Cardiac fibroblast (primary cell): ENCODE results near the gene IMP4.

Experiments used
- DNase-seq, 2 donors: peaks; one replicate each; pipeline versions ENCODE4 v3.0.0 to v3.0.0-alpha.2; 2010; ENCODE audit warnings: low read depth in 2 of 2
- H3K4me3 ChIP-seq, 2 donors: replicated peaks in 1 of 2; 1 replicate in 1 of 2; 2 replicates in 1 of 2; pipeline ENCODE4 v1.5.1; 2011; ENCODE audit warnings: low read depth in 2 of 2, low read length in 2 of 2, mild to moderate bottlenecking in 2 of 2, moderate library complexity in 1 of 2
- CTCF ChIP-seq: IDR thresholded peaks from one replicate; pipeline ENCODE4 v1.5.1; 2011; ENCODE audit warnings: low read depth, mild to moderate bottlenecking, low read length, inconsistent platforms

Gene IMP4

GRCh38 chr2:130347220-130347925, 4.7 kb downstream of the IMP4 start:
- H3K4me3 ChIP-seq = no peak overlapping the region
- no peak for DNase-seq
- TF ChIP-seq CTCF = no peak

- no peak for TF ChIP-seq CTCF
- H3K4me3 ChIP-seq = no peak overlapping the region
- no peak for DNase-seq
Observed at GRCh38 chr2:130349174-130349573, 6.5 kb downstream of the IMP4 start.

DNA sequence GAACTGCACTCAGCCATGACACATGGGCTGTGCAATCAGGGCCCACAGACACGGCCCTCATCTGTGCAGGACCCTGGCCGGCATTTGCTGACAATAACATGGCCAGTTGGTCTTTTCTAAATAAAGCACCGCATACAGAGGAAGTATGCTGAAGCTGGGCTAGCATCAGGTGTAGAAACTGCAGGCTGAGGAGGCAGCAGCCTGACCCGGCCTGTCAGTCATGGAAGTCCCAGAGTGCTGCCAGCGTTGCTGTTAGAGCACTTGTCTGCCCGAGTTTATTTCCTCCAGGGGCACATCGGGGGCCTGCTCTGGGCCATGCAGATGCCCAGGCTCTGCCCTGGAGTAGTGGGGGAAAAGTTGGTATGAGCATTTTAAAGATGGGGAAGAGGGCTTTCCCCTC, 9.0 kb downstream of the IMP4 start:
- TF ChIP-seq CTCF = no peak
- DNase-seq = no peak
- no peak overlapping the region for H3K4me3 ChIP-seq

GRCh38 chr2:130352237-130352636, 9.5 kb downstream of the IMP4 start:
- H3K4me3 ChIP-seq = no peak overlapping the region
- TF ChIP-seq CTCF = no peak
- DNase-seq = no peak

DNA sequence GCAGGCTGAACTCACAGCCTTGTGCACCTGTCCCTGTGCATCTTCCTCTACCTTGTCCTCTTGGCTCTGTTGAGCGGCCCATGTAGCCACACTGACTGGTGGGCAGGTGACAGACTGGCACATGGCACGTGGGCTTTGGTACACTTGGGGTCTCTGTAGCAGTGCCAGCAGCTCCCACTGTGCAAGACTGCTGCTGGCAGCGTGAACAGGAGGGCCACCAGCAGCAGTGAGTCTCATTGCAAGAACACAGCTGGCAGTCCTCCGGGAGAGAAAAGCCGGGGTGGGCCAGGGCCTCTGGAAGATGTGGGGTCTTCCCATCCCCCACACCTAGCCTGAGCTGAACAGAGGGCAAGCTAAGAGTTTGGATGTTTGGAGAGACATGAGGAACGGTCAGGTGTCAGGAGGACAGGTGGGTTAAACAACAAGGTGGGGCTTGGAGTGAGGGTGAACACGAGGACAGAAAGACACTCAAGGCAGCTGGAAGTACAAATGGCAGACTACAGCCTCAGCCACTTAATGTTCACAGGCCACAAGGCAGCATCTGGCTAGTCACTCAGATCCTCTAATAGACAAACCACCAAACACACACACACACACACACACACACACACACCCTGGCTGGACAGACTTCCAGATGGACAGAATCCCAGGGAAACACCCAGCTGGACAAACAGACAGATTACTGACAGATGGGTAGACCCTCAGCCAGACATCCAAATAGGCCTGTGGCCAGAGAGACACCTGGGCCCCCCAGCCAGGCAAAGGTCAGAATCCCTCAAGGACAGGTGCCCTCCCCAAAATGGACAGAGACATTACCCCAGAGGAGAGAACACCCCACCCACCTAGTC, 10.8 kb downstream of the IMP4 start:
- no peak for TF ChIP-seq CTCF
- H3K4me3 ChIP-seq = no peak overlapping the region
- DNase-seq = no peak

- TF ChIP-seq CTCF = no peak
- no peak for DNase-seq
- H3K4me3 ChIP-seq = no peak overlapping the region
Observed at GRCh38 chr2:130354139-130354428, 11.4 kb downstream of the IMP4 start.
